Measurements from ENCODE around the gene CCDC178. TPM values are rescaled to one million over a fixed set of nuclear protein-coding genes. Genes with fewer than 3 reads are reported as not detected.

CCDC178 gene
- total RNA-seq, result not detected

GRCh38 chr18:33440060-33441043, at the start of gene CCDC178:
TSS of gene CCDC178 (minus strand) at chr18:33440721. CDS start at chr18:33412088, 28,633 bp downstream.
- Histone ChIP-seq H3K4me3 (ENCODE audit: low read length) (no peak within 1 kb of the TSS), H3K9me3 (ENCODE audit: low read depth, low read length) (no peaks in the 10 kb centered on the region), H3K4me1 (ENCODE audit: insufficient read depth, low read length) (no peaks in the 10 kb centered on the region), H3K27me3 (ENCODE audit: insufficient read depth, low read length) (peaks cover 19% of the 10 kb centered on the region)

- no peak overlapping the region for H3K4me3 ChIP-seq (ENCODE audit: low read length)
- no peaks in the 10 kb centered on the region for H3K4me1 ChIP-seq (ENCODE audit: insufficient read depth, low read length)
- no peaks in the 10 kb centered on the region for H3K27me3 ChIP-seq (ENCODE audit: insufficient read depth, low read length)
- H3K9me3 ChIP-seq (ENCODE audit: low read depth, low read length), result no peaks in the 10 kb centered on the region
Observed at GRCh38 chr18:33483908-33484307, 43.4 kb upstream of the CCDC178 start.

GRCh38 chr18:33472509-33472908, 32.0 kb upstream of the CCDC178 start:
- Histone ChIP-seq H3K4me1 (ENCODE audit: insufficient read depth, low read length) (no peaks in the 10 kb centered on the region), H3K27me3 (ENCODE audit: insufficient read depth, low read length) (no peaks in the 10 kb centered on the region), H3K4me3 (ENCODE audit: low read length) (no peak overlapping the region), H3K9me3 (ENCODE audit: low read depth, low read length) (no peaks in the 10 kb centered on the region)

GRCh38 chr18:33470216-33470615, 29.7 kb upstream of the CCDC178 start:
- no peak overlapping the region for H3K4me3 ChIP-seq (ENCODE audit: low read length)
- H3K27me3 ChIP-seq (ENCODE audit: insufficient read depth, low read length), result no peaks in the 10 kb centered on the region
- no peaks in the 10 kb centered on the region for H3K9me3 ChIP-seq (ENCODE audit: low read depth, low read length)
- H3K4me1 ChIP-seq (ENCODE audit: insufficient read depth, low read length), result no peaks in the 10 kb centered on the region

GRCh38 chr18:33469699-33470098, 29.2 kb upstream of the CCDC178 start:
- Histone ChIP-seq H3K9me3 (ENCODE audit: low read depth, low read length) (no peaks in the 10 kb centered on the region), H3K27me3 (ENCODE audit: insufficient read depth, low read length) (no peaks in the 10 kb centered on the region), H3K4me3 (ENCODE audit: low read length) (no peak overlapping the region), H3K4me1 (ENCODE audit: insufficient read depth, low read length) (no peaks in the 10 kb centered on the region)

- Histone ChIP-seq H3K9me3 (ENCODE audit: low read depth, low read length) (no peaks in the 10 kb centered on the region), H3K4me3 (ENCODE audit: low read length) (no peak overlapping the region), H3K27me3 (ENCODE audit: insufficient read depth, low read length) (no peaks in the 10 kb centered on the region), H3K4me1 (ENCODE audit: insufficient read depth, low read length) (no peaks in the 10 kb centered on the region)
Observed at GRCh38 chr18:33467531-33467930, 27.0 kb upstream of the CCDC178 start.

- no peaks in the 10 kb centered on the region for H3K4me1 ChIP-seq (ENCODE audit: insufficient read depth, low read length)
- H3K4me3 ChIP-seq (ENCODE audit: low read length), result no peak overlapping the region
- H3K9me3 ChIP-seq (ENCODE audit: low read depth, low read length), result no peaks in the 10 kb centered on the region
- no peaks in the 10 kb centered on the region for H3K27me3 ChIP-seq (ENCODE audit: insufficient read depth, low read length)
Observed at GRCh38 chr18:33466822-33467221, 26.3 kb upstream of the CCDC178 start.

GRCh38 chr18:33460681-33461080, 20.2 kb upstream of the CCDC178 start:
- Histone ChIP-seq H3K4me1 (ENCODE audit: insufficient read depth, low read length) (no peaks in the 10 kb centered on the region), H3K27me3 (ENCODE audit: insufficient read depth, low read length) (no peaks in the 10 kb centered on the region), H3K4me3 (ENCODE audit: low read length) (no peak overlapping the region), H3K9me3 (ENCODE audit: low read depth, low read length) (no peaks in the 10 kb centered on the region)

- Histone ChIP-seq H3K4me3 (ENCODE audit: low read length) (no peak overlapping the region), H3K27me3 (ENCODE audit: insufficient read depth, low read length) (no peaks in the 10 kb centered on the region), H3K4me1 (ENCODE audit: insufficient read depth, low read length) (no peaks in the 10 kb centered on the region), H3K9me3 (ENCODE audit: low read depth, low read length) (no peaks in the 10 kb centered on the region)
Observed at GRCh38 chr18:33459612-33460011, 19.1 kb upstream of the CCDC178 start.

- Histone ChIP-seq H3K4me3 (ENCODE audit: low read length) (no peak overlapping the region), H3K4me1 (ENCODE audit: insufficient read depth, low read length) (no peaks in the 10 kb centered on the region), H3K9me3 (ENCODE audit: low read depth, low read length) (no peaks in the 10 kb centered on the region), H3K27me3 (ENCODE audit: insufficient read depth, low read length) (no peaks in the 10 kb centered on the region)
Observed at GRCh38 chr18:33446604-33447003, 6.1 kb upstream of the CCDC178 start.

- H3K9me3 ChIP-seq (ENCODE audit: low read depth, low read length), result no peaks in the 10 kb centered on the region
- H3K4me3 ChIP-seq (ENCODE audit: low read length), result no peak overlapping the region
- no peaks in the 10 kb centered on the region for H3K4me1 ChIP-seq (ENCODE audit: insufficient read depth, low read length)
- H3K27me3 ChIP-seq (ENCODE audit: insufficient read depth, low read length), result peaks cover 12% of the 10 kb centered on the region
Observed at GRCh38 chr18:33444709-33445108, 4.2 kb upstream of the CCDC178 start.

GRCh38 chr18:33432857-33433256, 7.7 kb downstream of the CCDC178 start:
- Histone ChIP-seq H3K4me3 (ENCODE audit: low read length) (no peak overlapping the region), H3K4me1 (ENCODE audit: insufficient read depth, low read length) (no peaks in the 10 kb centered on the region), H3K27me3 (ENCODE audit: insufficient read depth, low read length) (no peaks in the 10 kb centered on the region), H3K9me3 (ENCODE audit: low read depth, low read length) (no peaks in the 10 kb centered on the region)

- no peaks in the 10 kb centered on the region for H3K9me3 ChIP-seq (ENCODE audit: low read depth, low read length)
- no peaks in the 10 kb centered on the region for H3K27me3 ChIP-seq (ENCODE audit: insufficient read depth, low read length)
- no peaks in the 10 kb centered on the region for H3K4me1 ChIP-seq (ENCODE audit: insufficient read depth, low read length)
- no peak overlapping the region for H3K4me3 ChIP-seq (ENCODE audit: low read length)
Observed at GRCh38 chr18:33427549-33427948, 13.0 kb downstream of the CCDC178 start.

- H3K4me3 ChIP-seq (ENCODE audit: low read length), result no peak overlapping the region
- H3K4me1 ChIP-seq (ENCODE audit: insufficient read depth, low read length), result no peaks in the 10 kb centered on the region
- no peaks in the 10 kb centered on the region for H3K27me3 ChIP-seq (ENCODE audit: insufficient read depth, low read length)
- no peaks in the 10 kb centered on the region for H3K9me3 ChIP-seq (ENCODE audit: low read depth, low read length)
Observed at GRCh38 chr18:33424266-33424946, 16.1 kb downstream of the CCDC178 start.

- Histone ChIP-seq H3K4me1 (ENCODE audit: insufficient read depth, low read length) (no peaks in the 10 kb centered on the region), H3K27me3 (ENCODE audit: insufficient read depth, low read length) (no peaks in the 10 kb centered on the region), H3K4me3 (ENCODE audit: low read length) (no peak overlapping the region), H3K9me3 (ENCODE audit: low read depth, low read length) (no peaks in the 10 kb centered on the region)
Observed at GRCh38 chr18:33421225-33421624, 19.3 kb downstream of the CCDC178 start.

Measured in mononuclear cell (primary cell).